NCI-H510A (cell line): ENCODE measurements around the gene CATSPERE.
"Not testable (repeated sequence)": the region's sequence is repeated elsewhere in the genome, so short reads cannot be mapped to it uniquely, and the experiment has no call there.

ENCODE experiments used
- DNase-seq: peaks from one replicate; lab custom pipeline; 2025; lab: John Stamatoyannopoulos, UW

The CATSPERE gene

GRCh38 chr1:244664353-244664752 is 203.3 kb downstream of the CATSPERE start:
- DNase-seq: no peak

- no peak for DNase-seq
These were observed 204.7 kb downstream of the CATSPERE start for GRCh38 chr1:244665771-244666217.

GRCh38 chr1:244666672-244667418 is 205.8 kb downstream of the CATSPERE start:
- DNase-seq: not testable (repeated sequence)

- DNase-seq: no peak
These were observed 206.7 kb downstream of the CATSPERE start for GRCh38 chr1:244667797-244668196.

GRCh38 chr1:244672946-244673682 is 212.0 kb downstream of the CATSPERE start:
- no peak for DNase-seq

GRCh38 chr1:244674446-244674845 is 213.4 kb downstream of the CATSPERE start:
- DNase-seq: no peak

- DNase-seq: no peak
These were observed 214.1 kb downstream of the CATSPERE start for GRCh38 chr1:244675167-244675566.

GRCh38 chr1:244678697-244679096 is 217.6 kb downstream of the CATSPERE start:
- no peak for DNase-seq

GRCh38 chr1:244680667-244681066 is 219.6 kb downstream of the CATSPERE start:
- DNase-seq: no peak

GRCh38 chr1:244682087-244682486 is 221.0 kb downstream of the CATSPERE start:
- DNase-seq: not testable (repeated sequence)
